ENCODE measurements around the gene MIPOL1. TPM values are rescaled to one million over a fixed set of nuclear protein-coding genes. Genes with fewer than 3 reads are reported as not detected.

MIPOL1 gene
- total and polyA plus RNA-seq, 2 of the 13 experiments (the other 11 are each of a cell fraction or from before 2014, with no cell fraction given), result 8.6 to 34.2 TPM

- no TSS peak for BruUV-seq (replicated peaks)
- Histone ChIP-seq H3K9ac (ENCODE audit: insufficient read depth, low read depth, low read length) (no peak overlapping the region), H3K79me2 (ENCODE audit: insufficient read depth, low read length) (no peaks in the 10 kb centered on the region), H3K4me1 (ENCODE audit: insufficient read depth, low read length) (peaks cover 27% of the 10 kb centered on the region), H3K36me3 (replicated peaks in 1 of 2; ENCODE audit: control insufficient read depth in 1 of 2, insufficient read depth in 2 of 2, low read length in 2 of 2) (no peaks in the 10 kb centered on the region), H3K27me3 (ENCODE audit: control insufficient read depth in 1 of 2, insufficient read depth in 2 of 2, low read length in 2 of 2) (no peaks in the 10 kb centered on the region), H3K27ac (ENCODE audit: extremely low read length, insufficient read depth, low read length) (no peak overlapping the region), H3K4me3 (replicated peaks in 1 of 3; ENCODE audit: insufficient read depth in 1 of 3, low read depth in 2 of 3, low read length in 3 of 3) (no peak overlapping the region), H4K20me1 (ENCODE audit: insufficient read depth, low read length) (no peaks in the 10 kb centered on the region), H2AFZ (ENCODE audit: low read length) (no peak overlapping the region), H3K9me3 (ENCODE audit: low read length) (no peaks in the 10 kb centered on the region), H3K4me2 (ENCODE audit: low read depth, low read length) (no peak overlapping the region)
- intact Hi-C loops (cut with micrococcal nuclease; ENCODE audit: unreplicated experiment), result no loop called here
- CTCF ChIA-PET (ENCODE audit: low intra/inter-chr PET ratio, low total read pairs), result no interaction called here
- ATAC-seq, result no peak
- no peak for FAIRE-seq
- in situ Hi-C loops (cut with HindIII; ENCODE audit: extremely low pct_ligation_motif_present, low pct_unique_long_range_greater_than_20kb), result no loop called here
- no peak for DNase-seq (ENCODE audit: low spot score)
- POLR2A ChIA-PET, result no interaction called here
- no peak for TF ChIP-seq ZNF501 (CRISPR knock-in tag; IDR thresholded peaks at IDR 0.05)
- TF ChIP-seq KLF15 (CRISPR knock-in tag; IDR thresholded peaks at IDR 0.05; ENCODE audit: borderline replicate concordance), result no peak
- no peak for TF ChIP-seq ZNF432 (CRISPR knock-in tag; IDR thresholded peaks at IDR 0.05; ENCODE audit: borderline replicate concordance)
- TF ChIP-seq ARNT (IDR thresholded peaks at IDR 0.05), result 0 out of 2 replicates have a peak, but pooled peaks have one; percentile 21
- no peak for TF ChIP-seq ZNF260 (CRISPR knock-in tag; IDR thresholded peaks at IDR 0.05; ENCODE audit: borderline replicate concordance, low read depth)
- TF ChIP-seq LCORL (IDR thresholded peaks at IDR 0.05), result 0 out of 2 replicates have a peak, but pooled peaks have one; percentile 22
- no peak for TF ChIP-seq LCORL (CRISPR knock-in tag; IDR thresholded peaks at IDR 0.05)
- peak; percentile 81 for TF ChIP-seq SRSF9 (IDR thresholded peaks at IDR 0.05; ENCODE audit: borderline replicate concordance, insufficient read depth, low read depth, low read length, poor library complexity, severe bottlenecking)
- TF ChIP-seq ZNF460 (CRISPR knock-in tag; IDR thresholded peaks at IDR 0.05; ENCODE audit: borderline replicate concordance), result no peak
- TF ChIP-seq NFATC3 (CRISPR knock-in tag; IDR thresholded peaks at IDR 0.05), result no peak
- no peak for TF ChIP-seq ZNF678 (CRISPR knock-in tag; IDR thresholded peaks at IDR 0.05)
- TF ChIP-seq NFYC (CRISPR knock-in tag; IDR thresholded peaks at IDR 0.05), result no peak
- peak; percentile 14; the same call in 1 of the 2 replicates for TF ChIP-seq RAD51 (IDR thresholded peaks at IDR 0.05; ENCODE audit: borderline replicate concordance)
- TF ChIP-seq TRIM22 (IDR thresholded peaks at IDR 0.05), result 0 out of 2 replicates have a peak, but pooled peaks have one; percentile 38
- TF ChIP-seq ATM (IDR thresholded peaks at IDR 0.05; ENCODE audit: borderline replicate concordance), result 0 out of 2 replicates have a peak, but pooled peaks have one; percentile 34
- peak; percentile 77 for TF ChIP-seq ZNF282 (IDR thresholded peaks at IDR 0.05; ENCODE audit: partially characterized antibody)
- TF ChIP-seq PLSCR1 (CRISPR knock-in tag; IDR thresholded peaks at IDR 0.05; ENCODE audit: borderline replicate concordance), result no peak
- 0 out of 2 replicates have a peak, but pooled peaks have one; percentile 13 for TF ChIP-seq NBN (conservative IDR thresholded peaks at IDR 0.05)
- TF ChIP-seq ZMAT3 (CRISPR knock-in tag; conservative IDR thresholded peaks at IDR 0.05), result no peak
- no peak for TF ChIP-seq PHF8 (CRISPR knock-in tag; IDR thresholded peaks at IDR 0.05)
- no peak for TF ChIP-seq JUN (CRISPR knock-in tag; IDR thresholded peaks at IDR 0.05)
- TF ChIP-seq NFE2 (CRISPR knock-in tag; IDR thresholded peaks at IDR 0.05), result no peak
- TF ChIP-seq IKZF1 (IDR thresholded peaks at IDR 0.05), result peak; percentile 95
- TF ChIP-seq MAFK (conservative IDR thresholded peaks at IDR 0.05 in 1 of 2, IDR thresholded peaks at IDR 0.05 in 1 of 2; ENCODE audit: low read length in 2 of 2), result no peak
- TF ChIP-seq KAT2B (IDR thresholded peaks at IDR 0.05; ENCODE audit: borderline replicate concordance, low read depth, low read length), result no peak
- no peak for TF ChIP-seq ZNF510 (CRISPR knock-in tag; IDR thresholded peaks at IDR 0.05; ENCODE audit: low read depth)
- no peak for TF ChIP-seq ZNF329 (CRISPR knock-in tag; IDR thresholded peaks at IDR 0.05; ENCODE audit: low read depth)
- peak; percentile 68; the same call in 1 of the 2 replicates for TF ChIP-seq SOX6 (IDR thresholded peaks at IDR 0.05)
- TF ChIP-seq SOX6 (CRISPR knock-in tag; IDR thresholded peaks at IDR 0.05), result no peak
Measured at GRCh38 chr14:37325332-37325731, 127.6 kb downstream of the MIPOL1 start.
